HG02610 (cell line): ENCODE results near the gene SUCO.
A peak's percentile ranks its signal among the peaks of the same experiment; 100 is the strongest.

Source experiments
- ATAC-seq: cut with Tn5 transposase; IDR thresholded peaks from one replicate; pipeline ENCODE4 v1.9.1; 2021; ENCODE audit warnings: mild to moderate bottlenecking, moderate library complexity; ENCODE audit not compliant: unreplicated experiment

Gene SUCO

GRCh38 chr1:172641492-172641891 lies 108.5 kb downstream of the SUCO start:
- ATAC-seq, result no peak

- ATAC-seq, result no peak
Measured at GRCh38 chr1:172642970-172643369, 110.0 kb downstream of the SUCO start.

- no peak for ATAC-seq
Measured at GRCh38 chr1:172646653-172647052, 113.7 kb downstream of the SUCO start.

GRCh38 chr1:172647110-172647564 lies 114.2 kb downstream of the SUCO start:
- no peak for ATAC-seq

GRCh38 chr1:172647987-172648386 lies 115.0 kb downstream of the SUCO start:
- ATAC-seq, result no peak

- no peak for ATAC-seq
Measured at GRCh38 chr1:172650474-172651193, 117.7 kb downstream of the SUCO start.

GRCh38 chr1:172653015-172653709 lies 120.2 kb downstream of the SUCO start:
- ATAC-seq, result no peak

GRCh38 chr1:172654535-172654934 lies 121.6 kb downstream of the SUCO start:
- peak; percentile 79 for ATAC-seq

- ATAC-seq, result no peak
Measured at GRCh38 chr1:172656576-172656975, 123.6 kb downstream of the SUCO start.

- no peak for ATAC-seq
Measured at GRCh38 chr1:172657586-172657985, 124.6 kb downstream of the SUCO start.

GRCh38 chr1:172658871-172659453 lies 126.0 kb downstream of the SUCO start, which contains the start of gene FASLG:
Gene FASLG (plus strand): TSS chr1:172659103. CDS start chr1:172659202, 99 bp downstream.
- no peak for ATAC-seq

- ATAC-seq, result no peak
Measured at GRCh38 chr1:172661107-172661506, 128.2 kb downstream of the SUCO start.
